ENCODE data around the gene ASF1B.

Gene ASF1B

GRCh38 chr19:14168259-14168972, 32.0 kb upstream of the ASF1B start:
- no peaks in the 10 kb centered on the region for H3K27me3 ChIP-seq (ENCODE audit: insufficient read depth, low read length)
- H3K4me3 ChIP-seq (ENCODE audit: low read length), result no peak overlapping the region
- H3K4me1 ChIP-seq (ENCODE audit: insufficient read depth, low read length), result no peaks in the 10 kb centered on the region
- H3K27ac ChIP-seq (ENCODE audit: low read length), result no peak overlapping the region
- H3K9ac ChIP-seq (ENCODE audit: low read depth, low read length), result no peak overlapping the region
- H3K9me3 ChIP-seq (ENCODE audit: insufficient read depth, low read depth, low read length), result no peaks in the 10 kb centered on the region
- H3K36me3 ChIP-seq (ENCODE audit: insufficient read depth, low read depth, low read length), result peaks cover 56% of the 10 kb centered on the region

- Histone ChIP-seq H3K27ac (ENCODE audit: low read length) (no peak overlapping the region), H3K4me1 (ENCODE audit: insufficient read depth, low read length) (no peaks in the 10 kb centered on the region), H3K27me3 (ENCODE audit: insufficient read depth, low read length) (no peaks in the 10 kb centered on the region), H3K9ac (ENCODE audit: low read depth, low read length) (no peak overlapping the region), H3K36me3 (ENCODE audit: insufficient read depth, low read depth, low read length) (peaks cover 56% of the 10 kb centered on the region), H3K4me3 (ENCODE audit: low read length) (no peak overlapping the region), H3K9me3 (ENCODE audit: insufficient read depth, low read depth, low read length) (no peaks in the 10 kb centered on the region)
Measured at GRCh38 chr19:14167576-14168138, 31.3 kb upstream of the ASF1B start.

- H3K4me1 ChIP-seq (ENCODE audit: insufficient read depth, low read length), result no peaks in the 10 kb centered on the region
- H3K9me3 ChIP-seq (ENCODE audit: insufficient read depth, low read depth, low read length), result no peaks in the 10 kb centered on the region
- H3K4me3 ChIP-seq (ENCODE audit: low read length), result no peak overlapping the region
- H3K36me3 ChIP-seq (ENCODE audit: insufficient read depth, low read depth, low read length), result peaks cover 56% of the 10 kb centered on the region
- no peaks in the 10 kb centered on the region for H3K27me3 ChIP-seq (ENCODE audit: insufficient read depth, low read length)
- no peak overlapping the region for H3K27ac ChIP-seq (ENCODE audit: low read length)
- no peak overlapping the region for H3K9ac ChIP-seq (ENCODE audit: low read depth, low read length)
Measured at GRCh38 chr19:14166999-14167575, 30.7 kb upstream of the ASF1B start.

GRCh38 chr19:14165990-14166830, 29.8 kb upstream of the ASF1B start:
- no peaks in the 10 kb centered on the region for H3K4me1 ChIP-seq (ENCODE audit: insufficient read depth, low read length)
- H3K27ac ChIP-seq (ENCODE audit: low read length), result no peak overlapping the region
- H3K36me3 ChIP-seq (ENCODE audit: insufficient read depth, low read depth, low read length), result peaks cover 55% of the 10 kb centered on the region
- no peaks in the 10 kb centered on the region for H3K27me3 ChIP-seq (ENCODE audit: insufficient read depth, low read length)
- H3K9ac ChIP-seq (ENCODE audit: low read depth, low read length), result no peak overlapping the region
- no peak overlapping the region for H3K4me3 ChIP-seq (ENCODE audit: low read length)
- H3K9me3 ChIP-seq (ENCODE audit: insufficient read depth, low read depth, low read length), result no peaks in the 10 kb centered on the region

- Histone ChIP-seq H3K4me1 (ENCODE audit: insufficient read depth, low read length) (no peaks in the 10 kb centered on the region), H3K36me3 (ENCODE audit: insufficient read depth, low read depth, low read length) (peaks cover 42% of the 10 kb centered on the region), H3K27me3 (ENCODE audit: insufficient read depth, low read length) (no peaks in the 10 kb centered on the region), H3K9ac (ENCODE audit: low read depth, low read length) (no peak overlapping the region), H3K27ac (ENCODE audit: low read length) (no peak overlapping the region), H3K4me3 (ENCODE audit: low read length) (no peak overlapping the region), H3K9me3 (ENCODE audit: insufficient read depth, low read depth, low read length) (no peaks in the 10 kb centered on the region)
Measured at GRCh38 chr19:14164724-14165493, 28.5 kb upstream of the ASF1B start.

GRCh38 chr19:14164082-14164481, 27.7 kb upstream of the ASF1B start:
- Histone ChIP-seq H3K36me3 (ENCODE audit: insufficient read depth, low read depth, low read length) (peaks cover 42% of the 10 kb centered on the region), H3K4me3 (ENCODE audit: low read length) (no peak overlapping the region), H3K27ac (ENCODE audit: low read length) (no peak overlapping the region), H3K9ac (ENCODE audit: low read depth, low read length) (no peak overlapping the region), H3K27me3 (ENCODE audit: insufficient read depth, low read length) (no peaks in the 10 kb centered on the region), H3K4me1 (ENCODE audit: insufficient read depth, low read length) (no peaks in the 10 kb centered on the region), H3K9me3 (ENCODE audit: insufficient read depth, low read depth, low read length) (no peaks in the 10 kb centered on the region)

- H3K4me3 ChIP-seq (ENCODE audit: low read length), result no peak overlapping the region
- H3K4me1 ChIP-seq (ENCODE audit: insufficient read depth, low read length), result no peaks in the 10 kb centered on the region
- H3K36me3 ChIP-seq (ENCODE audit: insufficient read depth, low read depth, low read length), result peaks cover 44% of the 10 kb centered on the region
- H3K27me3 ChIP-seq (ENCODE audit: insufficient read depth, low read length), result no peaks in the 10 kb centered on the region
- no peaks in the 10 kb centered on the region for H3K9me3 ChIP-seq (ENCODE audit: insufficient read depth, low read depth, low read length)
- H3K9ac ChIP-seq (ENCODE audit: low read depth, low read length), result no peak overlapping the region
- no peak overlapping the region for H3K27ac ChIP-seq (ENCODE audit: low read length)
Measured at GRCh38 chr19:14162871-14163297, 26.5 kb upstream of the ASF1B start.

GRCh38 chr19:14161305-14161704, 24.9 kb upstream of the ASF1B start:
- no peak overlapping the region for H3K27ac ChIP-seq (ENCODE audit: low read length)
- H3K36me3 ChIP-seq (ENCODE audit: insufficient read depth, low read depth, low read length), result peaks cover 59% of the 10 kb centered on the region
- H3K9me3 ChIP-seq (ENCODE audit: insufficient read depth, low read depth, low read length), result no peaks in the 10 kb centered on the region
- H3K27me3 ChIP-seq (ENCODE audit: insufficient read depth, low read length), result no peaks in the 10 kb centered on the region
- no peak overlapping the region for H3K9ac ChIP-seq (ENCODE audit: low read depth, low read length)
- no peak overlapping the region for H3K4me3 ChIP-seq (ENCODE audit: low read length)
- H3K4me1 ChIP-seq (ENCODE audit: insufficient read depth, low read length), result no peaks in the 10 kb centered on the region

- H3K4me1 ChIP-seq (ENCODE audit: insufficient read depth, low read length), result no peaks in the 10 kb centered on the region
- no peak overlapping the region for H3K4me3 ChIP-seq (ENCODE audit: low read length)
- peaks cover 68% of the 10 kb centered on the region for H3K36me3 ChIP-seq (ENCODE audit: insufficient read depth, low read depth, low read length)
- no peaks in the 10 kb centered on the region for H3K9me3 ChIP-seq (ENCODE audit: insufficient read depth, low read depth, low read length)
- no peaks in the 10 kb centered on the region for H3K27me3 ChIP-seq (ENCODE audit: insufficient read depth, low read length)
- H3K27ac ChIP-seq (ENCODE audit: low read length), result no peak overlapping the region
- H3K9ac ChIP-seq (ENCODE audit: low read depth, low read length), result no peak overlapping the region
Measured at GRCh38 chr19:14160017-14160703, 23.8 kb upstream of the ASF1B start.

- H3K27me3 ChIP-seq (ENCODE audit: insufficient read depth, low read length), result no peaks in the 10 kb centered on the region
- H3K9me3 ChIP-seq (ENCODE audit: insufficient read depth, low read depth, low read length), result no peaks in the 10 kb centered on the region
- peaks cover 78% of the 10 kb centered on the region for H3K36me3 ChIP-seq (ENCODE audit: insufficient read depth, low read depth, low read length)
- no peak overlapping the region for H3K4me3 ChIP-seq (ENCODE audit: low read length)
- H3K27ac ChIP-seq (ENCODE audit: low read length), result no peak overlapping the region
- no peak overlapping the region for H3K9ac ChIP-seq (ENCODE audit: low read depth, low read length)
- H3K4me1 ChIP-seq (ENCODE audit: insufficient read depth, low read length), result no peaks in the 10 kb centered on the region
Measured at GRCh38 chr19:14159059-14159458, 22.7 kb upstream of the ASF1B start.

Data from iPS-20b (cell line).